Liver (tissue), 9 donors: ENCODE data around the gene PIK3CG. TPM values are rescaled to one million over a fixed set of nuclear protein-coding genes. Genes with fewer than 3 reads are reported as not detected.

Experiments
- DNase-seq: peaks from one replicate; pipeline ENCODE4 v3.0.0-alpha.2; 2017; ENCODE audit warnings: low spot score
- H3K27ac ChIP-seq, 2 donors: one replicate each; pipeline ENCODE4 v1.7.0; 2013; ENCODE audit warnings: inconsistent platforms in 2 of 2, low read length in 2 of 2, control low read depth in 1 of 2, low read depth in 1 of 2, mild to moderate bottlenecking in 1 of 2
- H3K27me3 ChIP-seq, 4 donors: one replicate each; pipeline versions ENCODE4 v1.6.1 to v1.7.0; 2013; ENCODE audit warnings: low read length in 3 of 4, inconsistent platforms in 1 of 4, mild to moderate bottlenecking in 1 of 4, moderate library complexity in 1 of 4; ENCODE audit not compliant: control insufficient read depth in 4 of 4, insufficient read depth in 4 of 4
- H3K36me3 ChIP-seq, 4 donors: one replicate each; pipeline versions ENCODE4 v1.6.1 to v1.7.0; 2013; ENCODE audit warnings: low read length in 3 of 4, mild to moderate bottlenecking in 3 of 4, low read depth in 1 of 4, moderate library complexity in 1 of 4; ENCODE audit not compliant: control insufficient read depth in 4 of 4, insufficient read depth in 3 of 4
- H3K4me1 ChIP-seq, 4 donors: one replicate each; pipeline versions ENCODE4 v1.6.1 to v1.7.0; 2013; ENCODE audit warnings: low read length in 3 of 4, mild to moderate bottlenecking in 3 of 4, moderate library complexity in 1 of 4; ENCODE audit not compliant: control insufficient read depth in 4 of 4, insufficient read depth in 4 of 4
- H3K4me3 ChIP-seq, 3 donors: one replicate each; pipeline versions ENCODE4 v1.6.1 to v1.7.0; 2013; ENCODE audit warnings: low read length in 3 of 3, control low read depth in 1 of 3, low read depth in 1 of 3, mild to moderate bottlenecking in 1 of 3
- H3K9ac ChIP-seq, 2 donors: one replicate each; pipeline ENCODE4 v1.7.0; 2013; ENCODE audit warnings: low read length in 2 of 2, mild to moderate bottlenecking in 2 of 2, moderate library complexity in 2 of 2, control low read depth in 1 of 2, low read depth in 1 of 2
- H3K9me3 ChIP-seq, 4 donors: one replicate each; pipeline versions ENCODE4 v1.6.1 to v1.7.0; 2013; ENCODE audit warnings: low read length in 3 of 4; ENCODE audit not compliant: control insufficient read depth in 4 of 4
- FOXA1 ChIP-seq: IDR thresholded peaks from 2 replicates; pipeline ENCODE4 v1.6.1; 2016; ENCODE audit warnings: antibody characterized with exemption
- GABPA ChIP-seq, 2 donors: IDR thresholded peaks in 1 of 2; conservative IDR thresholded peaks in 1 of 2; 2 replicates each; pipeline ENCODE4 v1.6.1; 2016; ENCODE audit warnings: antibody characterized with exemption in 2 of 2, mild to moderate bottlenecking in 1 of 2, moderate library complexity in 1 of 2
- HNF4A ChIP-seq, 2 donors: conservative IDR thresholded peaks; 2 replicates each; pipeline ENCODE4 v1.6.1; 2016; ENCODE audit warnings: antibody characterized with exemption in 2 of 2, mild to moderate bottlenecking in 2 of 2
- HNF4G ChIP-seq: IDR thresholded peaks from 2 replicates; pipeline ENCODE4 v1.6.1; 2016; ENCODE audit warnings: antibody characterized with exemption
- JUND ChIP-seq, 2 donors: IDR thresholded peaks; 2 replicates each; pipeline ENCODE4 v1.6.1; 2016; ENCODE audit warnings: antibody characterized with exemption in 2 of 2
- MAX ChIP-seq: IDR thresholded peaks from 2 replicates; pipeline ENCODE4 v1.6.1; 2016; ENCODE audit warnings: antibody characterized with exemption
- NR2F2 ChIP-seq: IDR thresholded peaks from 2 replicates; pipeline ENCODE4 v1.6.1; 2016; ENCODE audit warnings: antibody characterized with exemption
- RAD21 ChIP-seq, 2 donors: IDR thresholded peaks; 2 replicates each; pipeline ENCODE4 v1.6.1; 2016; ENCODE audit warnings: antibody characterized with exemption in 2 of 2, mild to moderate bottlenecking in 2 of 2
- RXRA ChIP-seq, 2 donors: IDR thresholded peaks; 2 replicates each; pipeline ENCODE4 v1.6.1; 2017 to 2018; ENCODE audit warnings: antibody characterized with exemption in 2 of 2, mild to moderate bottlenecking in 1 of 2
- SP1 ChIP-seq: IDR thresholded peaks from 2 replicates; pipeline ENCODE4 v1.6.1; 2018; ENCODE audit warnings: antibody characterized with exemption, mild to moderate bottlenecking
- TAF1 ChIP-seq: conservative IDR thresholded peaks from 2 replicates; pipeline ENCODE4 v1.6.1; 2016; ENCODE audit warnings: antibody characterized with exemption, mild to moderate bottlenecking
- YY1 ChIP-seq: IDR thresholded peaks from 2 replicates; pipeline ENCODE4 v1.6.1; 2016; ENCODE audit warnings: antibody characterized with exemption, mild to moderate bottlenecking
- WGBS: extraction: QIAGEN DNeasy Blood & Tissue Kit; methylation state at CpG from one replicate; pipeline ENCODE4 v1.1.7; 2013; 5-methylcytosine and 5-hydroxymethylcytosine counted together
- polyA plus RNA-seq, 2 donors: library from polyadenylated mRNA; stranded (reverse) in 1 of 2; unstranded in 1 of 2; fragments of 200-250 nt in 1 of 2; fragments of >200 nt in 1 of 2; fragmentation: Nextera tagmentation in 1 of 2; extraction: Ambion mirVana in 1 of 2; gene quantifications; one replicate each; pipeline versions ENCODE4 v1.2.1 to v1.2.3, GENCODE V29; 2013 to 2015
- total RNA-seq, 2 donors: library from RNA; depleted of rRNA; stranded (reverse); fragments of >200 nt; gene quantifications; one replicate each; pipeline ENCODE4 v1.2.3, GENCODE V29; 2014
- TF ChIP-seq, protein P1 (sequence below): IDR thresholded peaks from 2 replicates; pipeline ENCODE4 v1.6.1; 2016; ENCODE audit warnings: antibody characterized with exemption, mild to moderate bottlenecking
- TF ChIP-seq, protein P2 (sequence below): IDR thresholded peaks from 2 replicates; pipeline ENCODE4 v1.6.1; 2016; ENCODE audit warnings: antibody characterized with exemption
- donor health status: healthy.
- donor health status: healthy.
- donor health status: healthy.
- donor health status: healthy.
- donor health status: healthy.

Gene PIK3CG
- total and polyA plus RNA-seq, 4 donors: 0.36 to 4.1 (median 1.3) TPM

DNA sequence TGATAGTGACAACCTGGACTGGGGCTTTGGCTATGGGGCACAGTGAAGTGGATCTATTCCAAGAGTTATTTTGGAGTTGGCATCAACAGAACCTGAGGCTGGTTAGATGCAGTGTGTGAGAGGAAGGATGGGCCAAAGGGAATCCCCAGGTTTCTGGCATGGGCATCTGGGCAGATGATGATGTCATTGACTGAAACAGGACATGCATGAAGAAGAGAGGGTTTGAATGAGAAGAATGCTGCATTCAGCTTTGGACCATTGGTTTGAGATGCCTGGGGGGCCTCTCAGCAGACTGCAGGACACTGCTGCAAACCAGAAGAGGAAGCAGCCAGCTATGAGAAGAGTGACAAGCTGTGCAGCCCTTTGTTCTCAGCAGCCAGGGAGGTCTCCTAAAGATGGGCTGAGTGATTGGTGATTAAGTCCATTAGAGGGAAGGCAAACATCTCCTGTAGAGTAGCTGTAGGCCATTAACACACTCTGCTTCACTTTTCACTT, 23.1 kb upstream of the PIK3CG start:
- DNase-seq: no peak
- Histone ChIP-seq H3K36me3 (no peaks in the 10 kb centered on the region), H3K4me3 (no peak overlapping the region), H3K27ac (no peak overlapping the region), H3K4me1 (no peaks in the 10 kb centered on the region), H3K27me3 (no peaks in the 10 kb centered on the region), H3K9me3 (peaks cover 0 to 3% (median 0%) of the 10 kb centered on the region in 4 donors), H3K9ac (no peak overlapping the region)
- no peak for TF ChIP-seq RAD21 (IDR thresholded peaks at IDR 0.05)
- no peak for TF ChIP-seq YY1
- no peak for TF ChIP-seq HNF4A (conservative IDR thresholded peaks at IDR 0.05)
- TF ChIP-seq MAX: no peak

- TF ChIP-seq, protein P1, sequence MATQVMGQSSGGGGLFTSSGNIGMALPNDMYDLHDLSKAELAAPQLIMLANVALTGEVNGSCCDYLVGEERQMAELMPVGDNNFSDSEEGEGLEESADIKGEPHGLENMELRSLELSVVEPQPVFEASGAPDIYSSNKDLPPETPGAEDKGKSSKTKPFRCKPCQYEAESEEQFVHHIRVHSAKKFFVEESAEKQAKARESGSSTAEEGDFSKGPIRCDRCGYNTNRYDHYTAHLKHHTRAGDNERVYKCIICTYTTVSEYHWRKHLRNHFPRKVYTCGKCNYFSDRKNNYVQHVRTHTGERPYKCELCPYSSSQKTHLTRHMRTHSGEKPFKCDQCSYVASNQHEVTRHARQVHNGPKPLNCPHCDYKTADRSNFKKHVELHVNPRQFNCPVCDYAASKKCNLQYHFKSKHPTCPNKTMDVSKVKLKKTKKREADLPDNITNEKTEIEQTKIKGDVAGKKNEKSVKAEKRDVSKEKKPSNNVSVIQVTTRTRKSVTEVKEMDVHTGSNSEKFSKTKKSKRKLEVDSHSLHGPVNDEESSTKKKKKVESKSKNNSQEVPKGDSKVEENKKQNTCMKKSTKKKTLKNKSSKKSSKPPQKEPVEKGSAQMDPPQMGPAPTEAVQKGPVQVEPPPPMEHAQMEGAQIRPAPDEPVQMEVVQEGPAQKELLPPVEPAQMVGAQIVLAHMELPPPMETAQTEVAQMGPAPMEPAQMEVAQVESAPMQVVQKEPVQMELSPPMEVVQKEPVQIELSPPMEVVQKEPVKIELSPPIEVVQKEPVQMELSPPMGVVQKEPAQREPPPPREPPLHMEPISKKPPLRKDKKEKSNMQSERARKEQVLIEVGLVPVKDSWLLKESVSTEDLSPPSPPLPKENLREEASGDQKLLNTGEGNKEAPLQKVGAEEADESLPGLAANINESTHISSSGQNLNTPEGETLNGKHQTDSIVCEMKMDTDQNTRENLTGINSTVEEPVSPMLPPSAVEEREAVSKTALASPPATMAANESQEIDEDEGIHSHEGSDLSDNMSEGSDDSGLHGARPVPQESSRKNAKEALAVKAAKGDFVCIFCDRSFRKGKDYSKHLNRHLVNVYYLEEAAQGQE: no peak
- TF ChIP-seq MAX: no peak
Observed at GRCh38 chr7:106844279-106844997, 20.6 kb upstream of the PIK3CG start.

GRCh38 chr7:106848049-106848448, 17.0 kb upstream of the PIK3CG start:
- no peaks in the 10 kb centered on the region for H3K27me3 ChIP-seq
- no peaks in the 10 kb centered on the region for H3K36me3 ChIP-seq
- H3K4me3 ChIP-seq: no peak overlapping the region
- TF ChIP-seq, protein P1: no peak
- TF ChIP-seq, protein P2, sequence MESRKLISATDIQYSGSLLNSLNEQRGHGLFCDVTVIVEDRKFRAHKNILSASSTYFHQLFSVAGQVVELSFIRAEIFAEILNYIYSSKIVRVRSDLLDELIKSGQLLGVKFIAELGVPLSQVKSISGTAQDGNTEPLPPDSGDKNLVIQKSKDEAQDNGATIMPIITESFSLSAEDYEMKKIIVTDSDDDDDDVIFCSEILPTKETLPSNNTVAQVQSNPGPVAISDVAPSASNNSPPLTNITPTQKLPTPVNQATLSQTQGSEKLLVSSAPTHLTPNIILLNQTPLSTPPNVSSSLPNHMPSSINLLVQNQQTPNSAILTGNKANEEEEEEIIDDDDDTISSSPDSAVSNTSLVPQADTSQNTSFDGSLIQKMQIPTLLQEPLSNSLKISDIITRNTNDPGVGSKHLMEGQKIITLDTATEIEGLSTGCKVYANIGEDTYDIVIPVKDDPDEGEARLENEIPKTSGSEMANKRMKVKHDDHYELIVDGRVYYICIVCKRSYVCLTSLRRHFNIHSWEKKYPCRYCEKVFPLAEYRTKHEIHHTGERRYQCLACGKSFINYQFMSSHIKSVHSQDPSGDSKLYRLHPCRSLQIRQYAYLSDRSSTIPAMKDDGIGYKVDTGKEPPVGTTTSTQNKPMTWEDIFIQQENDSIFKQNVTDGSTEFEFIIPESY: no peak
- no peak for TF ChIP-seq TAF1
- no peak for TF ChIP-seq SP1
- no peak for TF ChIP-seq RXRA (IDR thresholded peaks at IDR 0.05)
- no peak for TF ChIP-seq NR2F2
- TF ChIP-seq GABPA (IDR thresholded peaks at IDR 0.05 in 1 of 2, conservative IDR thresholded peaks at IDR 0.05 in 1 of 2): no peak
- no peak for TF ChIP-seq HNF4G
- no peak for TF ChIP-seq RAD21 (IDR thresholded peaks at IDR 0.05)
- no peak for TF ChIP-seq JUND (IDR thresholded peaks at IDR 0.05)
- no peak for TF ChIP-seq FOXA1
- no peaks in the 10 kb centered on the region for H3K4me1 ChIP-seq
- 78% methylated on average over 1 of the region's 1 CpG for WGBS
- no peak overlapping the region for H3K9ac ChIP-seq
- H3K27ac ChIP-seq: no peak overlapping the region
- H3K9me3 ChIP-seq: no peaks in the 10 kb centered on the region
- no peak for DNase-seq

More at GRCh38 chr7:106844279-106844997, 20.6 kb upstream of the PIK3CG start:
- Histone ChIP-seq H3K9ac (no peak overlapping the region), H3K4me1 (no peaks in the 10 kb centered on the region), H3K9me3 (no peaks in the 10 kb centered on the region), H3K27me3 (no peaks in the 10 kb centered on the region), H3K27ac (no peak overlapping the region), H3K36me3 (no peaks in the 10 kb centered on the region), H3K4me3 (no peak overlapping the region)
- 73% methylated on average over 11 of the region's 11 CpGs for WGBS
- no peak for DNase-seq
